Loucy (cell line): Measurements from ENCODE around the gene CCDC85C.

Source experiments
- H2AFZ ChIP-seq: fragments of 200-600 bp; sonication (generic); 2 replicates; pipeline ENCODE4 v1.6.0; 2016; ENCODE audit warnings: antibody characterized with exemption, mild to moderate bottlenecking, low read length, moderate library complexity
- H3F3A ChIP-seq: fragments of 200-600 bp; 2 replicates; pipeline ENCODE4 v1.6.0; 2016; ENCODE audit warnings: antibody characterized with exemption, low read depth, mild to moderate bottlenecking
- H3K27me3 ChIP-seq: fragments of 200-600 bp; sonication (generic); 2 replicates; pipeline ENCODE4 v1.6.1; 2014; ENCODE audit warnings: low read length, mild to moderate bottlenecking; ENCODE audit not compliant: insufficient read depth, poor library complexity, severe bottlenecking
- H3K36me3 ChIP-seq: fragments of 200-600 bp; sonication (generic); 2 replicates; pipeline ENCODE4 v1.6.1; 2016; ENCODE audit warnings: low read length; ENCODE audit not compliant: insufficient read depth
- H3K4me1 ChIP-seq: fragments of 200-600 bp; sonication (generic); 2 replicates; pipeline ENCODE4 v1.5.1; 2014; ENCODE audit warnings: low read length, mild to moderate bottlenecking; ENCODE audit not compliant: insufficient read depth, poor library complexity, severe bottlenecking
- H3K4me2 ChIP-seq: fragments of 200-600 bp; sonication (generic); 2 replicates; pipeline ENCODE4 v1.6.0; 2014; ENCODE audit warnings: antibody characterized with exemption, low read length, low read depth, mild to moderate bottlenecking; ENCODE audit not compliant: poor library complexity, severe bottlenecking
- H3K4me3 ChIP-seq: fragments of 200-600 bp; sonication (generic); 2 replicates; pipeline ENCODE4 v1.5.1; 2014; ENCODE audit warnings: low read length, mild to moderate bottlenecking, mixed read lengths; ENCODE audit not compliant: poor library complexity, severe bottlenecking
- H3K79me2 ChIP-seq: fragments of 200-600 bp; sonication (generic); 2 replicates; pipeline ENCODE4 v1.6.1; 2014; ENCODE audit warnings: low read length; ENCODE audit not compliant: insufficient read depth
- H3K9ac ChIP-seq: fragments of 200-600 bp; sonication (generic); 2 replicates; pipeline ENCODE4 v1.6.0; 2014; ENCODE audit warnings: mild to moderate bottlenecking, low read depth, low read length, moderate library complexity; ENCODE audit not compliant: poor library complexity, severe bottlenecking
- H3K9me2 ChIP-seq: fragments of 200-600 bp; sonication (generic); replicated peaks from 2 replicates; pipeline ENCODE4 v1.6.1; 2016; ENCODE audit warnings: low read depth, low read length, mixed read lengths
- H3K9me3 ChIP-seq: fragments of 200-600 bp; sonication (generic); 2 replicates; pipeline ENCODE4 v1.6.1; 2014; ENCODE audit warnings: mild to moderate bottlenecking, antibody characterized with exemption, low read length, low read depth; ENCODE audit not compliant: insufficient read depth
- H4K20me1 ChIP-seq: fragments of 200-600 bp; sonication (generic); 2 replicates; pipeline ENCODE4 v1.6.0; 2014; ENCODE audit warnings: antibody characterized with exemption, low read length, mild to moderate bottlenecking; ENCODE audit not compliant: insufficient read depth, poor library complexity, severe bottlenecking
- CTCF ChIP-seq: fragments of 200-600 bp; sonication (generic); conservative IDR thresholded peaks from 2 replicates; pipeline ENCODE4 v1.5.1; 2014; ENCODE audit warnings: mild to moderate bottlenecking, antibody characterized with exemption, low read length
- EZH2phosphoT487 ChIP-seq: fragments of 200-600 bp; IDR thresholded peaks from 2 replicates; pipeline ENCODE4 v1.6.1; 2018; ENCODE audit warnings: antibody characterized with exemption, mild to moderate bottlenecking, moderate library complexity, borderline replicate concordance

The CCDC85C gene

DNA sequence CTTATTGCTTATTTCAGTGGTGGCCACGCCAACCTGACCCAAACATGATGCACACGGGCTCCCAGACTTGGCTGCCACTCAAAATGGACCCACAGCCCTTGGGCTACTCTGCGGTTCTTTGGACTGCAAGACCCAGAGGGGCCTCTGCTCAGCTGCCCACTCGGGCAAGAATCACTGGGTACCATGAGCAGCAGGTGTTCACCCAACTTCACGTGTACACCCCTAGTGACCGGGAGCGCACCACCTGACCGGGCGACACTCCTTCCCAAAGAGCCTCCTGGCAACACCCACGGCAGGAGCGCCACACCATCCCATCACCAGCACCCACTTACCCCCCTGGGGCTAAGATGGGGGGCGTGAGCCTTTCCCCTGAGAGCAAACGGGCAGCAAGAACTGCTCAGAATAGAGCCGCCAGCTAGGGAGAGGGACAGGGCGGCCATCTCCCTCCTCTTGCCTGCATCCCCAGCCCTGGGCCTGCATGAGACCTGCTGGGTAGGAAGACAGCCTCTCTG, 90.8 kb downstream of the CCDC85C start:
- Histone ChIP-seq H4K20me1 (peaks cover 4% of the 10 kb centered on the region), H3K4me3 (no peak overlapping the region), H3K36me3 (peaks cover 63% of the 10 kb centered on the region; the same call in 1 of the 2 replicates), H3K27me3 (no peaks in the 10 kb centered on the region), H3K9me2 (no peaks in the 10 kb centered on the region), H3K79me2 (no peaks in the 10 kb centered on the region), H3K9ac (no peak overlapping the region), H3K4me1 (no peaks in the 10 kb centered on the region), H3K9me3 (no peaks in the 10 kb centered on the region), H2AFZ (no peak overlapping the region), H3K4me2 (no peak overlapping the region), H3F3A (no peaks in the 10 kb centered on the region)
- no peak for TF ChIP-seq CTCF
- no peak for TF ChIP-seq EZH2phosphoT487

GRCh38 chr14:99512571-99513182, 91.3 kb downstream of the CCDC85C start:
- Histone ChIP-seq H3K9me3 (no peaks in the 10 kb centered on the region), H3K9me2 (no peaks in the 10 kb centered on the region), H4K20me1 (peaks cover 3% of the 10 kb centered on the region), H3K79me2 (no peaks in the 10 kb centered on the region), H2AFZ (no peak overlapping the region), H3K9ac (no peak overlapping the region), H3K4me3 (no peak overlapping the region), H3K4me2 (no peak overlapping the region), H3F3A (no peaks in the 10 kb centered on the region), H3K27me3 (no peaks in the 10 kb centered on the region), H3K4me1 (no peaks in the 10 kb centered on the region), H3K36me3 (peaks cover 69% of the 10 kb centered on the region; the same call in 1 of the 2 replicates)
- TF ChIP-seq EZH2phosphoT487 (no peak), CTCF (no peak)

GRCh38 chr14:99512110-99512449, 91.9 kb downstream of the CCDC85C start:
- TF ChIP-seq EZH2phosphoT487 (no peak), CTCF (no peak)
- no peak overlapping the region for H2AFZ ChIP-seq
- H3K36me3 ChIP-seq = peaks cover 75% of the 10 kb centered on the region; the same call in 1 of the 2 replicates
- H3K27me3 ChIP-seq = no peaks in the 10 kb centered on the region
- H3K4me3 ChIP-seq = no peak overlapping the region
- H3K9me2 ChIP-seq = no peaks in the 10 kb centered on the region
- no peaks in the 10 kb centered on the region for H3F3A ChIP-seq
- H3K9ac ChIP-seq = no peak overlapping the region
- no peak overlapping the region for H3K4me2 ChIP-seq
- H3K4me1 ChIP-seq = no peaks in the 10 kb centered on the region
- H4K20me1 ChIP-seq = peaks cover 3% of the 10 kb centered on the region
- no peaks in the 10 kb centered on the region for H3K9me3 ChIP-seq
- H3K79me2 ChIP-seq = no peaks in the 10 kb centered on the region
